HepG2 (cell line): Measurements from ENCODE around the gene C5. TPM values are rescaled to one million over a fixed set of nuclear protein-coding genes. Genes with fewer than 3 reads are reported as not detected.

Experiments
- ATAC-seq: fragments of 200-7000 bp; cut with Tn5 transposase; 3 replicates; pipeline ENCODE4 v1.9.1; 2020; ENCODE audit warnings: mild to moderate bottlenecking, moderate library complexity
- BruUV-seq: library from RNA; stranded (reverse); fragments of 400-500 nt; replicated peaks from 2 replicates; lab custom pipeline; 2021; lab: Mats Ljungman, UMichigan
- CTCF ChIA-PET: fragments of 300-600 bp; formaldehyde crosslinking; extraction: SDS; loops from one replicate; lab custom pipeline; 2021; ENCODE audit warnings: low total read pairs, inconsistent platforms, low intra/inter-chr PET ratio; lab: Yijun Ruan, JAX
- POLR2A ChIA-PET: fragments of 350-600 bp; sonication (Branson Sonifier 250); formaldehyde crosslinking; loops from one replicate; lab custom pipeline; 2020; ENCODE audit warnings: antibody characterized with exemption, inconsistent platforms; lab: Yijun Ruan, JAX
- DNase-seq: peaks from one replicate; pipeline ENCODE4 v3.0.0-alpha.2; 2015; ENCODE audit warnings: low spot score
- FAIRE-seq: peaks from 3 replicates; lab custom pipeline; 2011; peaks lifted over from hg19 to GRCh38; lab: Jason Lieb, UNC
- H2AFZ ChIP-seq: one replicate; pipeline ENCODE4 v1.6.1; 2011; ENCODE audit warnings: low read length, inconsistent platforms
- H3K27ac ChIP-seq: fragments of 300-600 bp; 3 replicates; pipeline ENCODE4 v1.8.0; 2011; ENCODE audit warnings: mixed run types, mild to moderate bottlenecking, mixed read lengths, low read length, inconsistent platforms; ENCODE audit not compliant: insufficient read depth; ENCODE audit errors: extremely low read length
- H3K27me3 ChIP-seq, 2 experiments: fragments of 200-600 bp in 1 of 2; 2 replicates in 1 of 2; 3 replicates in 1 of 2; pipeline versions ENCODE4 v1.6.0 to v1.8.0; 2011; ENCODE audit warnings: low read length in 2 of 2, mild to moderate bottlenecking in 2 of 2, moderate library complexity in 2 of 2, inconsistent platforms in 1 of 2; ENCODE audit not compliant: insufficient read depth in 2 of 2, control insufficient read depth in 1 of 2
- H3K36me3 ChIP-seq, 2 experiments: fragments of 200-600 bp in 1 of 2; replicated peaks in 1 of 2; 2 replicates in 1 of 2; 3 replicates in 1 of 2; pipeline versions ENCODE4 v1.5.1 to v1.8.0; 2011; ENCODE audit warnings: low read length in 2 of 2, inconsistent platforms in 1 of 2; ENCODE audit not compliant: insufficient read depth in 2 of 2, control insufficient read depth in 1 of 2
- H3K4me1 ChIP-seq: 2 replicates; pipeline ENCODE4 v1.5.1; 2012; ENCODE audit warnings: low read length, inconsistent platforms; ENCODE audit not compliant: insufficient read depth
- H3K4me2 ChIP-seq: 2 replicates; pipeline ENCODE4 v1.6.0; 2011; ENCODE audit warnings: low read depth, low read length, inconsistent platforms
- H3K4me3 ChIP-seq, 3 experiments: fragments of 200-600 bp in 1 of 3; sonication (generic), shearing (Covaris generic) in 1 of 3; replicated peaks in 1 of 3; 2 replicates each; pipeline ENCODE4 v1.5.1; 2011 to 2016; ENCODE audit warnings: low read length in 3 of 3, inconsistent platforms in 2 of 3, low read depth in 2 of 3, mild to moderate bottlenecking in 2 of 3, control low read depth in 1 of 3, mixed read lengths in 1 of 3; ENCODE audit not compliant: insufficient read depth in 1 of 3
- H3K79me2 ChIP-seq: one replicate; pipeline ENCODE4 v1.6.1; 2011; ENCODE audit warnings: low read length, inconsistent platforms; ENCODE audit not compliant: insufficient read depth
- H3K9ac ChIP-seq: 2 replicates; pipeline ENCODE4 v1.6.0; 2011; ENCODE audit warnings: mild to moderate bottlenecking, low read depth, low read length, inconsistent platforms; ENCODE audit not compliant: insufficient read depth
- H3K9me3 ChIP-seq: 2 replicates; pipeline ENCODE4 v1.5.1; 2012; ENCODE audit warnings: mild to moderate bottlenecking, low read length
- H4K20me1 ChIP-seq: 2 replicates; pipeline ENCODE4 v1.6.0; 2011; ENCODE audit warnings: inconsistent platforms, mild to moderate bottlenecking, low read length, moderate library complexity; ENCODE audit not compliant: insufficient read depth
- DNMT1 ChIP-seq: sonication (generic); formaldehyde crosslinking; IDR thresholded peaks from 2 replicates; pipeline ENCODE4 v1.5.1; 2020; ENCODE audit warnings: mild to moderate bottlenecking, missing genetic modification reagents
- HCFC1 ChIP-seq: fragments of 150-350 bp; IDR thresholded peaks from 2 replicates; pipeline ENCODE4 v1.6.1; 2014; ENCODE audit warnings: low read depth, low read length
- HNRNPL ChIP-seq: fragments of 200-400 bp; formaldehyde crosslinking; IDR thresholded peaks from 2 replicates; pipeline ENCODE4 v1.6.1; 2017; ENCODE audit warnings: mild to moderate bottlenecking, low read depth, low read length
- JDP2 ChIP-seq: sonication (generic); formaldehyde crosslinking; IDR thresholded peaks from 2 replicates; pipeline ENCODE4 v1.8.1; 2022; ENCODE audit warnings: missing genetic modification reagents, borderline replicate concordance
- KDM3A ChIP-seq: IDR thresholded peaks from 2 replicates; pipeline ENCODE4 v1.6.1; 2018; ENCODE audit warnings: low read depth, missing compliant biosample characterization
- KLF13 ChIP-seq: sonication (generic); formaldehyde crosslinking; IDR thresholded peaks from 2 replicates; pipeline ENCODE4 v1.4.0; 2020; ENCODE audit warnings: mild to moderate bottlenecking, missing genetic modification reagents
- THAP11 ChIP-seq: IDR thresholded peaks from 2 replicates; pipeline ENCODE4 v1.6.1; 2016; ENCODE audit warnings: missing biosample characterization, missing genetic modification reagents
- TP53 ChIP-seq: sonication (generic); formaldehyde crosslinking; conservative IDR thresholded peaks from 2 replicates; pipeline ENCODE4 v1.4.0; 2020; ENCODE audit warnings: missing genetic modification reagents
- ZNF121 ChIP-seq: sonication (generic); formaldehyde crosslinking; IDR thresholded peaks from 2 replicates; pipeline ENCODE4 v1.5.0; 2020; ENCODE audit warnings: mild to moderate bottlenecking, missing genetic modification reagents
- ZNF660 ChIP-seq: sonication (generic); formaldehyde crosslinking; IDR thresholded peaks from 2 replicates; pipeline ENCODE4 v1.5.1; 2020; ENCODE audit warnings: mild to moderate bottlenecking, low read depth, missing genetic modification reagents, borderline replicate concordance
- ZNF770 ChIP-seq: sonication (generic); formaldehyde crosslinking; IDR thresholded peaks from 2 replicates; pipeline ENCODE4 v1.5.0; 2020; ENCODE audit warnings: mild to moderate bottlenecking, missing genetic modification reagents
- ZSCAN30 ChIP-seq: sonication (generic); formaldehyde crosslinking; IDR thresholded peaks from 2 replicates; pipeline ENCODE4 v1.5.0; 2020; ENCODE audit warnings: mild to moderate bottlenecking, missing genetic modification reagents
- WGBS: methylation state at CpG from one replicate; pipeline ENCODE4 v1.1.6; 2017; ENCODE audit warnings: low lambda C conversion rate; 5-methylcytosine and 5-hydroxymethylcytosine counted together
- in situ Hi-C: cut with HindIII; loops from 2 replicates; pipeline ENCODE4 v1.10.0; 2017; ENCODE audit warnings: low pct_unique_long_range_greater_than_20kb; ENCODE audit not compliant: extremely low pct_ligation_motif_present
- intact Hi-C: fragments of 100-400 bp; cut with micrococcal nuclease; formaldehyde crosslinking; loops from one replicate; pipeline ENCODE4 v1.10.0; 2022; ENCODE audit not compliant: unreplicated experiment
- polyA plus RNA-seq, 8 experiments: library from polyadenylated mRNA; depleted of rRNA in 3 of 8; stranded (reverse) in 7 of 8; unstranded in 1 of 8; fragments of >200 nt; fragmentation: Illumina TruSeq in 4 of 8; extraction: Trizol in 4 of 8; gene quantifications; 2 replicates each; pipeline versions ENCODE4 v1.2.1 to v1.2.3, GENCODE V29; 2011 to 2016; ENCODE audit warnings: low read depth in 4 of 8, missing spikeins in 1 of 8, mixed read lengths in 1 of 8; ENCODE audit not compliant: insufficient read depth in 1 of 8
- total RNA-seq, 5 experiments: library from RNA; depleted of rRNA; stranded (reverse); fragments of >200 nt; fragmentation: Illumina TruSeq; extraction: Trizol; gene quantifications; 2 replicates each; pipeline ENCODE4 v1.2.3, GENCODE V29; 2016; ENCODE audit warnings: low read depth in 1 of 5
- TF ChIP-seq, protein P1 (sequence below): IDR thresholded peaks from 2 replicates; pipeline ENCODE4 v1.4.0; 2020; ENCODE audit warnings: mild to moderate bottlenecking, missing genetic modification reagents
- TF ChIP-seq, protein P2 (sequence below): sonication (generic); formaldehyde crosslinking; IDR thresholded peaks from 2 replicates; pipeline ENCODE4 v1.8.1; 2023; ENCODE audit warnings: mild to moderate bottlenecking, missing genetic modification reagents, borderline replicate concordance
- TF ChIP-seq, protein P3 (sequence below): sonication (generic); formaldehyde crosslinking; IDR thresholded peaks from 2 replicates; pipeline ENCODE4 v1.4.0; 2020; ENCODE audit warnings: mild to moderate bottlenecking, missing genetic modification reagents
- TF ChIP-seq, protein P4 (sequence below): sonication (generic); formaldehyde crosslinking; IDR thresholded peaks from 2 replicates; pipeline ENCODE4 v1.4.0; 2020; ENCODE audit warnings: mild to moderate bottlenecking, missing genetic modification reagents

The C5 gene
- total and polyA plus RNA-seq, 2 of the 13 experiments (the other 11 are each of a cell fraction or from before 2014, with no cell fraction given), result 57.6 to 192 TPM

- CTCF ChIA-PET, result interaction anchor here (1.1 to 1.9 kb wide), 6 partner anchors 9 to 317 kb away, joined by 3 to 8 read pairs (median 4); partner anchors contain the start of gene C5
- WGBS, result 77% methylated on average over 6 of the region's 6 CpGs
- Histone ChIP-seq H4K20me1 (no peaks in the 10 kb centered on the region), H3K9me3 (no peaks in the 10 kb centered on the region), H2AFZ (no peak overlapping the region), H3K4me2 (no peak overlapping the region), H3K4me1 (peaks cover 24% of the 10 kb centered on the region), H3K36me3 (no peaks in the 10 kb centered on the region), H3K4me3 (no peak overlapping the region), H3K27me3 (no peaks in the 10 kb centered on the region), H3K9ac (no peak overlapping the region), H3K79me2 (no peaks in the 10 kb centered on the region), H3K27ac (no peak overlapping the region)
- DNase-seq (no peak), ATAC-seq (no peak), FAIRE-seq (no peak)
- no TSS peak for BruUV-seq
- intact Hi-C loops (loop anchor here (10.0 kb wide), 1 partner anchor 125 kb away; no protein-coding TSS in a partner anchor), in situ Hi-C loops (no loop called here)
- POLR2A ChIA-PET, result interaction anchor here (0.7 to 1.0 kb wide), 2 partner anchors 11 to 23 kb away, joined by 3 to 6 read pairs; no protein-coding TSS in a partner anchor
- TF ChIP-seq HCFC1, result no peak
- TF ChIP-seq JDP2 (CRISPR knock-in tag), result no peak
- TF ChIP-seq, protein P1, sequence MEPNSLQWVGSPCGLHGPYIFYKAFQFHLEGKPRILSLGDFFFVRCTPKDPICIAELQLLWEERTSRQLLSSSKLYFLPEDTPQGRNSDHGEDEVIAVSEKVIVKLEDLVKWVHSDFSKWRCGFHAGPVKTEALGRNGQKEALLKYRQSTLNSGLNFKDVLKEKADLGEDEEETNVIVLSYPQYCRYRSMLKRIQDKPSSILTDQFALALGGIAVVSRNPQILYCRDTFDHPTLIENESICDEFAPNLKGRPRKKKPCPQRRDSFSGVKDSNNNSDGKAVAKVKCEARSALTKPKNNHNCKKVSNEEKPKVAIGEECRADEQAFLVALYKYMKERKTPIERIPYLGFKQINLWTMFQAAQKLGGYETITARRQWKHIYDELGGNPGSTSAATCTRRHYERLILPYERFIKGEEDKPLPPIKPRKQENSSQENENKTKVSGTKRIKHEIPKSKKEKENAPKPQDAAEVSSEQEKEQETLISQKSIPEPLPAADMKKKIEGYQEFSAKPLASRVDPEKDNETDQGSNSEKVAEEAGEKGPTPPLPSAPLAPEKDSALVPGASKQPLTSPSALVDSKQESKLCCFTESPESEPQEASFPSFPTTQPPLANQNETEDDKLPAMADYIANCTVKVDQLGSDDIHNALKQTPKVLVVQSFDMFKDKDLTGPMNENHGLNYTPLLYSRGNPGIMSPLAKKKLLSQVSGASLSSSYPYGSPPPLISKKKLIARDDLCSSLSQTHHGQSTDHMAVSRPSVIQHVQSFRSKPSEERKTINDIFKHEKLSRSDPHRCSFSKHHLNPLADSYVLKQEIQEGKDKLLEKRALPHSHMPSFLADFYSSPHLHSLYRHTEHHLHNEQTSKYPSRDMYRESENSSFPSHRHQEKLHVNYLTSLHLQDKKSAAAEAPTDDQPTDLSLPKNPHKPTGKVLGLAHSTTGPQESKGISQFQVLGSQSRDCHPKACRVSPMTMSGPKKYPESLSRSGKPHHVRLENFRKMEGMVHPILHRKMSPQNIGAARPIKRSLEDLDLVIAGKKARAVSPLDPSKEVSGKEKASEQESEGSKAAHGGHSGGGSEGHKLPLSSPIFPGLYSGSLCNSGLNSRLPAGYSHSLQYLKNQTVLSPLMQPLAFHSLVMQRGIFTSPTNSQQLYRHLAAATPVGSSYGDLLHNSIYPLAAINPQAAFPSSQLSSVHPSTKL, result no peak
- no peak for TF ChIP-seq TP53 (CRISPR knock-in tag)
- no peak for TF ChIP-seq KLF13 (CRISPR knock-in tag)
- TF ChIP-seq HNRNPL, result no peak
- TF ChIP-seq ZNF660 (CRISPR knock-in tag), result no peak
- no peak for TF ChIP-seq ZSCAN30 (CRISPR knock-in tag)
- TF ChIP-seq ZNF121 (CRISPR knock-in tag), result no peak
- TF ChIP-seq ZNF770 (CRISPR knock-in tag), result no peak
- TF ChIP-seq, protein P2, sequence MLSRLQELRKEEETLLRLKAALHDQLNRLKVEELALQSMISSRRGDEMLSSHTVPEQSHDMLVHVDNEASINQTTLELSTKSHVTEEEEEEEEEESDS (CRISPR knock-in tag), result no peak
- TF ChIP-seq, protein P3, sequence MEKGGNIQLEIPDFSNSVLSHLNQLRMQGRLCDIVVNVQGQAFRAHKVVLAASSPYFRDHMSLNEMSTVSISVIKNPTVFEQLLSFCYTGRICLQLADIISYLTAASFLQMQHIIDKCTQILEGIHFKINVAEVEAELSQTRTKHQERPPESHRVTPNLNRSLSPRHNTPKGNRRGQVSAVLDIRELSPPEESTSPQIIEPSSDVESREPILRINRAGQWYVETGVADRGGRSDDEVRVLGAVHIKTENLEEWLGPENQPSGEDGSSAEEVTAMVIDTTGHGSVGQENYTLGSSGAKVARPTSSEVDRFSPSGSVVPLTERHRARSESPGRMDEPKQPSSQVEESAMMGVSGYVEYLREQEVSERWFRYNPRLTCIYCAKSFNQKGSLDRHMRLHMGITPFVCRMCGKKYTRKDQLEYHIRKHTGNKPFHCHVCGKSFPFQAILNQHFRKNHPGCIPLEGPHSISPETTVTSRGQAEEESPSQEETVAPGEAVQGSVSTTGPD (CRISPR knock-in tag), result no peak
- TF ChIP-seq, protein P4, sequence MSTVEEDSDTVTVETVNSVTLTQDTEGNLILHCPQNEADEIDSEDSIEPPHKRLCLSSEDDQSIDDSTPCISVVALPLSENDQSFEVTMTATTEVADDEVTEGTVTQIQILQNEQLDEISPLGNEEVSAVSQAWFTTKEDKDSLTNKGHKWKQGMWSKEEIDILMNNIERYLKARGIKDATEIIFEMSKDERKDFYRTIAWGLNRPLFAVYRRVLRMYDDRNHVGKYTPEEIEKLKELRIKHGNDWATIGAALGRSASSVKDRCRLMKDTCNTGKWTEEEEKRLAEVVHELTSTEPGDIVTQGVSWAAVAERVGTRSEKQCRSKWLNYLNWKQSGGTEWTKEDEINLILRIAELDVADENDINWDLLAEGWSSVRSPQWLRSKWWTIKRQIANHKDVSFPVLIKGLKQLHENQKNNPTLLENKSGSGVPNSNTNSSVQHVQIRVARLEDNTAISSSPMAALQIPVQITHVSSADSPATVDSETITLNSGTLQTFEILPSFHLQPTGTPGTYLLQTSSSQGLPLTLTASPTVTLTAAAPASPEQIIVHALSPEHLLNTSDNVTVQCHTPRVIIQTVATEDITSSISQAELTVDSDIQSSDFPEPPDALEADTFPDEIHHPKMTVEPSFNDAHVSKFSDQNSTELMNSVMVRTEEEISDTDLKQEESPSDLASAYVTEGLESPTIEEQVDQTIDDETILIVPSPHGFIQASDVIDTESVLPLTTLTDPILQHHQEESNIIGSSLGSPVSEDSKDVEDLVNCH, result no peak
- TF ChIP-seq THAP11 (CRISPR knock-in tag), result no peak
- TF ChIP-seq DNMT1 (CRISPR knock-in tag), result no peak
- no peak for TF ChIP-seq KDM3A (CRISPR knock-in tag)
Observed at GRCh38 chr9:121059513-121059912, 9.4 kb upstream of the C5 start.
